CD8-positive, alpha-beta memory T cell (primary cell): Measurements from ENCODE around the gene VTI1A. TPM values are rescaled to one million over a fixed set of nuclear protein-coding genes. Genes with fewer than 3 reads are reported as not detected.
A peak's percentile ranks its signal among the peaks of the same experiment; 100 is the strongest.

Experiments used
- CTCF ChIA-PET: fragments of 350-600 bp; sonication (Branson Sonifier 250); formaldehyde crosslinking; loops from one replicate; lab custom pipeline; 2021; ENCODE audit warnings: antibody characterized with exemption; lab: Charles Lee
- POLR2A ChIA-PET: fragments of 350-600 bp; sonication (Branson Sonifier 250); formaldehyde crosslinking; loops from one replicate; lab custom pipeline; 2021; ENCODE audit warnings: antibody characterized with exemption; lab: Charles Lee
- DNase-seq, 5 donors: peaks; one replicate each; pipeline versions ENCODE4 v3.0.0 to v3.0.0-alpha.2; 2020 to 2022; ENCODE audit warnings: mixed read lengths in 1 of 5
- H3K27ac ChIP-seq: one replicate; pipeline ENCODE4 v1.7.0; 2013; ENCODE audit warnings: low read depth, mild to moderate bottlenecking, low read length, moderate library complexity
- H3K27me3 ChIP-seq: 2 replicates; pipeline ENCODE4 v1.7.0; 2013; ENCODE audit warnings: low read length, mild to moderate bottlenecking; ENCODE audit not compliant: insufficient read depth, poor library complexity, severe bottlenecking
- H3K36me3 ChIP-seq: 2 replicates; pipeline ENCODE4 v1.7.0; 2013; ENCODE audit warnings: mild to moderate bottlenecking, low read length, moderate library complexity; ENCODE audit not compliant: insufficient read depth
- H3K4me1 ChIP-seq: 2 replicates; pipeline ENCODE4 v1.7.0; 2013; ENCODE audit warnings: mild to moderate bottlenecking, low read length, moderate library complexity; ENCODE audit not compliant: insufficient read depth
- H3K4me3 ChIP-seq: 2 replicates; pipeline ENCODE4 v1.7.0; 2013; ENCODE audit warnings: mild to moderate bottlenecking, low read length
- H3K9me3 ChIP-seq: 2 replicates; pipeline ENCODE4 v1.7.0; 2013; ENCODE audit warnings: mild to moderate bottlenecking, low read length
- H3K27ac Mint-ChIP-seq, 8 donors: one replicate each; pipeline ENCODE4 v1.8.0; 2020 to 2021; ENCODE audit warnings: mixed read lengths in 8 of 8, mild to moderate bottlenecking in 6 of 8, inconsistent platforms in 3 of 8, moderate library complexity in 3 of 8
- H3K27me3 Mint-ChIP-seq, 2 donors: one replicate each; pipeline ENCODE4 v1.8.0; 2020 to 2021; ENCODE audit warnings: mixed read lengths in 2 of 2, mild to moderate bottlenecking in 1 of 2, moderate library complexity in 1 of 2
- H3K36me3 Mint-ChIP-seq, 3 donors: one replicate each; pipeline ENCODE4 v1.8.0; 2020 to 2021; ENCODE audit warnings: mixed read lengths in 3 of 3, inconsistent platforms in 1 of 3, mild to moderate bottlenecking in 1 of 3
- H3K4me1 Mint-ChIP-seq, 3 donors: one replicate each; pipeline ENCODE4 v1.8.0; 2020 to 2021; ENCODE audit warnings: mixed read lengths in 3 of 3, inconsistent platforms in 1 of 3, mild to moderate bottlenecking in 1 of 3
- H3K4me3 Mint-ChIP-seq, 7 donors: one replicate each; pipeline ENCODE4 v1.8.0; 2020 to 2021; ENCODE audit warnings: mixed read lengths in 7 of 7, mild to moderate bottlenecking in 6 of 7, moderate library complexity in 4 of 7, inconsistent platforms in 2 of 7
- H3K9me3 Mint-ChIP-seq, 5 donors: one replicate each; pipeline ENCODE4 v1.8.0; 2020 to 2022; ENCODE audit warnings: mixed read lengths in 5 of 5, mild to moderate bottlenecking in 3 of 5, moderate library complexity in 2 of 5, inconsistent platforms in 1 of 5
- polyA plus RNA-seq: library from polyadenylated mRNA; unstranded; fragments of 300-500 nt; fragmentation: Illumina TruSeq; gene quantifications from one replicate; pipeline ENCODE4 v1.2.3, GENCODE V29; 2021
- total RNA-seq, 2 experiments: library from RNA; stranded (reverse); gene quantifications; one replicate each; pipeline ENCODE4 v1.2.3, GENCODE V29; 2021

The VTI1A gene
- total and polyA plus RNA-seq, 3 experiments from 2014 or later, result 28.1 to 40.1 (median 38.2) TPM

- H3K27me3 ChIP-seq, result no peaks in the 10 kb centered on the region
- DNase-seq, result no peak
- no peaks in the 10 kb centered on the region for H3K9me3 ChIP-seq
- H3K4me3 Mint-ChIP-seq, result no peak overlapping the region
- H3K36me3 Mint-ChIP-seq, result peaks cover 16 to 43% (median 22%) of the 10 kb centered on the region in 3 donors
- no peaks in the 10 kb centered on the region for H3K27me3 Mint-ChIP-seq
- no peak overlapping the region for H3K4me3 ChIP-seq
- H3K36me3 ChIP-seq, result no peaks in the 10 kb centered on the region
- H3K4me1 Mint-ChIP-seq, result no peaks in the 10 kb centered on the region
- peak overlapping the region in 1 of 8 donors; percentile 36 for H3K27ac Mint-ChIP-seq
- CTCF ChIA-PET, result no interaction called here
- peaks cover 6 to 26% (median 10%) of the 10 kb centered on the region in 5 donors for H3K9me3 Mint-ChIP-seq
- POLR2A ChIA-PET, result no interaction called here
- no peak overlapping the region for H3K27ac ChIP-seq
- H3K4me1 ChIP-seq, result no peaks in the 10 kb centered on the region
These were observed 338.1 kb downstream of the VTI1A start for GRCh38 chr10:112785089-112785488.

DNA sequence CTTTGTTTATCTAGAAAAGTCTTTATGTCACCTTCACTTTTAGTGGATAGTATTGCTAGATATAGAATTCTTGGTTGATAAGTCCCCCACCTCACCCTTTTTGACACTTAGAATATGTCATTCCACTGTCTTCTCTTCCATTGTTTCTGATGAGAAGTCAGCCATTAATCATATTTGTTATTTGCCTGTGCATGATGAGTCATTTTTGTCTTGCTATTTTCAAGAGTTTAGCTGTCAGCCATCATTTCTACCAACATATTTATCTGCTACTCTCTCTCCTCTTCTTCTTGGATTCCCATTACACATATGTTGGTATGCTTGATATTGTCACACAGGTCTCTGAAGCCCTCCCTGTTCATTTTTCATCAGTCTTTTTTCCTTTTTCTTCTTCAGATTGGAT is 342.2 kb downstream of the VTI1A start:
- H3K4me1 Mint-ChIP-seq, result no peaks in the 10 kb centered on the region
- H3K4me3 Mint-ChIP-seq, result no peak overlapping the region
- H3K27me3 Mint-ChIP-seq, result no peaks in the 10 kb centered on the region
- Histone ChIP-seq H3K9me3 (no peaks in the 10 kb centered on the region), H3K4me3 (no peak overlapping the region), H3K36me3 (no peaks in the 10 kb centered on the region), H3K27me3 (no peaks in the 10 kb centered on the region), H3K27ac (no peak overlapping the region), H3K4me1 (no peaks in the 10 kb centered on the region)
- peaks cover 6 to 26% (median 10%) of the 10 kb centered on the region in 5 donors for H3K9me3 Mint-ChIP-seq
- H3K27ac Mint-ChIP-seq, result peak overlapping the region in 1 of 8 donors; percentile 55
- POLR2A ChIA-PET, result no interaction called here
- no peak for DNase-seq
- H3K36me3 Mint-ChIP-seq, result peaks cover 9 to 43% (median 18%) of the 10 kb centered on the region in 3 donors
- CTCF ChIA-PET, result no interaction called here

DNA sequence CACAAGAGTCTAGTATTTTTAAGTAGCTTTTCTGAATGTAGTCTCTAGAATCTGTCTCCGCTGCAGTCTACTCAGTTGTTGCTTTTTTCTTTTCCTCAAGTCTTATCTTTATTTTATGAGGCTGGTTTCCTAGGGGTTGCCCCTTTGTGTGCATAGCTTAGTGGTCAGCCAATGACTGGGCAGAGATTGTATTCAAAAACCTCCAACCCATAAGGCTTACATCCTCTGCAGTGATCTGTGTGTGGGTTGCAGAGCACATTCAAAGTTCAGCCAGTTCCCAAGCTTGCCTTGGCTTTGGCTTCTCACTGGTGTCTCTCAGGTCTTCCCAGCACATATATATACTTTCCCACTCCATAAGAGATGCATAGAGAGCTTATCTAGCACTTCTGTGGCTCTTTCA is 343.0 kb downstream of the VTI1A start:
- Histone ChIP-seq H3K4me1 (no peaks in the 10 kb centered on the region), H3K4me3 (no peak overlapping the region), H3K9me3 (no peaks in the 10 kb centered on the region), H3K36me3 (no peaks in the 10 kb centered on the region), H3K27ac (no peak overlapping the region), H3K27me3 (no peaks in the 10 kb centered on the region)
- Mint-ChIP-seq H3K9me3 (peaks cover 6 to 26% (median 10%) of the 10 kb centered on the region in 5 donors), H3K4me3 (no peak overlapping the region), H3K4me1 (no peaks in the 10 kb centered on the region), H3K36me3 (peaks cover 9 to 43% (median 18%) of the 10 kb centered on the region in 3 donors), H3K27ac (no peak overlapping the region), H3K27me3 (no peaks in the 10 kb centered on the region)
- ChIA-PET CTCF (no interaction called here), POLR2A (no interaction called here)
- DNase-seq, result no peak

DNA sequence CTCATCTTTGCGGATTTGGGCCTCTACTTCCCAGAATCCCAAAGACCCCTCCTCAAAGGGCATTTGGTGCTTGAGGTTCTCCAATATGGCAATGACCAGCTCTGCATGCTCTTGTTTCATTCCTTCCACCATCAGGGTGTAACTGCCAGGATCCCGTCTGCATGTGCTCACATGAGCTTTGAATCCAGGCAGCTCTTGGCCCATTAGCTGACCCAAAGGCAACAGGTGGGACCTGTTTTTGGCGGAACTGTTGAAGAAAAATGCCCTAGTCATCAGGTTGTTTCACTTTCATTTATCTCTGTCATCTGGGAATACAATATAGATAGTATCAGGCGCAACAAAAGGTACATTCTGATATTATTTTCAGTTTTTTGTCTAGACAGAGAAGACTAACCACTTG is 343.9 kb downstream of the VTI1A start:
- ChIA-PET CTCF (no interaction called here), POLR2A (no interaction called here)
- Histone ChIP-seq H3K27ac (no peak overlapping the region), H3K36me3 (no peaks in the 10 kb centered on the region), H3K4me3 (no peak overlapping the region), H3K4me1 (no peaks in the 10 kb centered on the region), H3K9me3 (no peaks in the 10 kb centered on the region), H3K27me3 (no peaks in the 10 kb centered on the region)
- no peak for DNase-seq
- Mint-ChIP-seq H3K27ac (no peak overlapping the region), H3K36me3 (peaks cover 9 to 37% (median 17%) of the 10 kb centered on the region in 3 donors), H3K27me3 (no peaks in the 10 kb centered on the region), H3K9me3 (peaks cover 6 to 24% (median 10%) of the 10 kb centered on the region in 5 donors), H3K4me1 (no peaks in the 10 kb centered on the region), H3K4me3 (no peak overlapping the region)

DNA sequence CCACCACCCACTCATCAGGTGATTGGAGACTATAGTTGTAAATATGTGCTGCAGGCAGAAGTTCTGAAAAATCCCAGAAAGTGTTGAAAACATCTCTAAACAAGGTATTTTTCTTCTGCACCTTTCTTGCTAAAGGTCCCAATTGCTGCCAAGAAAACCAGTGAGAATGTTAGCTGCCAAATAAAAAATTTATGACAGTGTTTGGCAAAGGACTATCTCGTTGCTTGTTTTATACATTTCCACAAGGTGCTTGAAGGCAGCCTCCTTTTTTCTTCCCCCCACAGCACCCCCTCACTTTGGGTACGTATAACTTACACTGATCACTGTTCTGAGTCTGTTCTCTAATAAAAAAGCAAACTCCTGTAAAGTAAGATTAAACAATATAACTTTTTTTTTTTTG is 344.4 kb downstream of the VTI1A start:
- Histone ChIP-seq H3K4me1 (no peaks in the 10 kb centered on the region), H3K9me3 (no peaks in the 10 kb centered on the region), H3K4me3 (no peak overlapping the region), H3K27me3 (no peaks in the 10 kb centered on the region), H3K36me3 (no peaks in the 10 kb centered on the region), H3K27ac (no peak overlapping the region)
- no peak for DNase-seq
- no peaks in the 10 kb centered on the region for H3K27me3 Mint-ChIP-seq
- no peak overlapping the region for H3K27ac Mint-ChIP-seq
- H3K4me1 Mint-ChIP-seq, result no peaks in the 10 kb centered on the region
- peaks cover 9 to 37% (median 15%) of the 10 kb centered on the region in 3 donors for H3K36me3 Mint-ChIP-seq
- peaks cover 6 to 18% (median 10%) of the 10 kb centered on the region in 5 donors for H3K9me3 Mint-ChIP-seq
- ChIA-PET POLR2A (no interaction called here), CTCF (no interaction called here)
- no peak overlapping the region for H3K4me3 Mint-ChIP-seq

DNA sequence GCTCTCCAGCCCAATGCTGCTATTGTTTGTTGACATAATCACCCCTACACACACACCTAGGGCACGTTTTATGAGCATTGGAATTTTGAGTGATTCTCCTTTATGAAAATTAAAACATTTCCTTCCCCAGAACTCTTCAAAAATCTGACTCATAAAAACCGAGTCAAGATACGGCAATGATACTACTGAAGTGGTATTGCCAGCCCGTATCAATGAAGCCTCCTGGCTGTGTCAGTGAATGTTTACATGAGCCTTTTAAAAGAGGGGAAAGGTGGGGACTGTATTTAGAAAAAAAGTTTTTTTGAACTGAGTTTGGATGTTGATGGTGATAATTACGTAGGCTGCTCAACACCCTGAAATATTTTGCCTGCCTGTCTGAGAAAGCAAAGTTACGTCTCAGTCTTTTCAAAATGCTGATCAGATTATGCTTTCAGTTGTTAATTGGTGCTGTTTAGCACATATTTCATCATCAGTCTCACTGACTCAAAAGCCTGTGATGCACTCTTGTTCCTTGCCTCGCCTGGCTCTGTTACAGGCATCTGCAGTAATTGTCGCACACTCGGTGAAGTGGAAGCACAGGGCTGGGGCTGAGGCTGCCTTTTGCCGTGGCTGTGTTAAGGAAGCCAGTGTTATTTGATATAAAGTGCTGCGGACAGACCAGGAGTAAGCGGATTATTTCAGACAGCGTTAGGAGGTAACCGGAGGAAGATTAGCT is 345.6 kb downstream of the VTI1A start:
- no peaks in the 10 kb centered on the region for H3K4me1 Mint-ChIP-seq
- H3K27me3 Mint-ChIP-seq, result no peaks in the 10 kb centered on the region
- ChIA-PET POLR2A (no interaction called here), CTCF (no interaction called here)
- Histone ChIP-seq H3K4me1 (no peaks in the 10 kb centered on the region), H3K9me3 (no peaks in the 10 kb centered on the region), H3K36me3 (no peaks in the 10 kb centered on the region), H3K27ac (no peak overlapping the region), H3K4me3 (no peak overlapping the region), H3K27me3 (no peaks in the 10 kb centered on the region)
- H3K36me3 Mint-ChIP-seq, result peaks cover 9 to 28% (median 15%) of the 10 kb centered on the region in 3 donors
- DNase-seq, result no peak
- peaks cover 5 to 14% (median 10%) of the 10 kb centered on the region in 5 donors for H3K9me3 Mint-ChIP-seq
- no peak overlapping the region for H3K27ac Mint-ChIP-seq
- no peak overlapping the region for H3K4me3 Mint-ChIP-seq

DNA sequence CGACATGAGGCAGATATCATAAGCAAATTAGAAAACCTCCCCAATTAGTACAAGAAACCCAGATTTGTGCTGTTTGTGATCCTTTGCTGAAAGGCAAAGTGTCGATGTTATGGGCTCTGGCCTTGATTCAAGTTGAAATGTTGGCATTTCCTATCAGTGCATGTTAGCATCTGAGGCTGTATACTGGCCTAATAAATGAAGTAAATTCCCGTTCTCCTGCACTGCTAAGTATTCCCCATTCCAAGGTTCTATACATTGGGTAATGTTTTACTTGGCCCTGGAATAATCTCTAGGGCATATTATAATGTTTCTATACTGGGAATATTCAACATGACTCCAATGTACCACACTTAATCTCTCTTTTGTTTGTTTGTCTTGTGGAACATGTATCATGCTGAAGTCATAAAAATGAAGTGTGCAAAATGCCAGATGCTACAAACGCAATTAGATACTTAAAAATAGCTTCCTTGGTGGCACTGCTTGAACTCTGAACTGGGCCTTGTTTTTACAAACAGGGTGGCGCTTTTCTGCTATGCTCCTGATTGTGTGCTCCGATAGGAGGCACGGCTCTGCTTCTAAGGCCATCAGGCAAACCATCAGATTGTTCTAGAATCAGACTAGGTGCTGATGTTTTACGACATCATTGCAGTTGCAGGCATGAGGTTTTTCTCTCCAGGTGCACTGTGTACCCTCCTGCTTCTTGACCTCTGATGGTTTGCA is 346.3 kb downstream of the VTI1A start:
- H3K9me3 Mint-ChIP-seq, result peaks cover 4 to 11% (median 8%) of the 10 kb centered on the region in 5 donors
- POLR2A ChIA-PET, result no interaction called here
- CTCF ChIA-PET, result no interaction called here

GRCh38 chr10:112794201-112794600 is 347.2 kb downstream of the VTI1A start:
- DNase-seq, result no peak
- H3K4me1 Mint-ChIP-seq, result no peaks in the 10 kb centered on the region
- no peaks in the 10 kb centered on the region for H3K27me3 ChIP-seq

More for the DNA sequence above, 346.3 kb downstream of the VTI1A start:
- Mint-ChIP-seq H3K27me3 (no peaks in the 10 kb centered on the region), H3K4me1 (no peaks in the 10 kb centered on the region), H3K27ac (no peak overlapping the region), H3K36me3 (peaks cover 8 to 24% (median 12%) of the 10 kb centered on the region in 3 donors), H3K4me3 (no peak overlapping the region)
- no peaks in the 10 kb centered on the region for H3K4me1 ChIP-seq
- no peak overlapping the region for H3K27ac ChIP-seq
- H3K4me3 ChIP-seq, result no peak overlapping the region
- no peaks in the 10 kb centered on the region for H3K9me3 ChIP-seq
- no peaks in the 10 kb centered on the region for H3K27me3 ChIP-seq
- no peaks in the 10 kb centered on the region for H3K36me3 ChIP-seq
- DNase-seq, result no peak

More at GRCh38 chr10:112794201-112794600, 347.2 kb downstream of the VTI1A start:
- Mint-ChIP-seq H3K27me3 (no peaks in the 10 kb centered on the region), H3K9me3 (peaks cover 4 to 11% (median 4%) of the 10 kb centered on the region in 5 donors), H3K36me3 (peaks cover 8 to 17% (median 9%) of the 10 kb centered on the region in 3 donors), H3K27ac (no peak overlapping the region), H3K4me3 (no peak overlapping the region)
- no peaks in the 10 kb centered on the region for H3K9me3 ChIP-seq
- H3K36me3 ChIP-seq, result no peaks in the 10 kb centered on the region
- CTCF ChIA-PET, result no interaction called here
- POLR2A ChIA-PET, result no interaction called here
- no peak overlapping the region for H3K27ac ChIP-seq
- H3K4me3 ChIP-seq, result no peak overlapping the region
- H3K4me1 ChIP-seq, result no peaks in the 10 kb centered on the region
